Keratinocyte (primary cell): ENCODE data around the gene NIT2. TPM values are rescaled to one million over a fixed set of nuclear protein-coding genes. Genes with fewer than 3 reads are reported as not detected.

Source experiments
- DNase-seq: peaks from one replicate; pipeline ENCODE4 v3.0.0-alpha.2; 2011; ENCODE audit warnings: low read depth, missing footprints, low spot score
- FAIRE-seq: peaks from 2 replicates; lab custom pipeline; 2011; peaks lifted over from hg19 to GRCh38; lab: Jason Lieb, UNC
- H2AFZ ChIP-seq: 2 replicates; pipeline ENCODE4 v1.6.0; 2012; ENCODE audit warnings: low read length, control low read depth, inconsistent platforms; ENCODE audit not compliant: control insufficient read depth
- H3K27ac ChIP-seq: 2 replicates; pipeline ENCODE4 v1.5.1; 2011; ENCODE audit warnings: low read length; ENCODE audit not compliant: control insufficient read depth, insufficient read depth
- H3K27me3 ChIP-seq: 3 replicates; pipeline ENCODE4 v1.6.0; 2011; ENCODE audit warnings: low read length; ENCODE audit not compliant: control insufficient read depth, insufficient read depth; ENCODE audit errors: extremely low read depth
- H3K36me3 ChIP-seq, 2 experiments: 2 replicates in 1 of 2; 3 replicates in 1 of 2; pipeline ENCODE4 v1.5.1; 2011; ENCODE audit warnings: low read length in 2 of 2, mild to moderate bottlenecking in 1 of 2; ENCODE audit not compliant: control insufficient read depth in 2 of 2, insufficient read depth in 2 of 2; ENCODE audit errors: extremely low read depth in 1 of 2
- H3K4me1 ChIP-seq: 3 replicates; pipeline ENCODE4 v1.5.1; 2011; ENCODE audit warnings: low read length; ENCODE audit not compliant: control insufficient read depth, insufficient read depth; ENCODE audit errors: extremely low read depth
- H3K4me2 ChIP-seq: 3 replicates; pipeline ENCODE4 v1.6.0; 2011; ENCODE audit warnings: low read depth, low read length; ENCODE audit not compliant: control insufficient read depth, insufficient read depth; ENCODE audit errors: extremely low read depth
- H3K4me3 ChIP-seq, 3 experiments: fragments of 200-600 bp in 1 of 3; sonication (generic) in 1 of 3; 2 replicates in 2 of 3; 3 replicates in 1 of 3; pipeline ENCODE4 v1.5.1; 2011 to 2016; ENCODE audit warnings: low read length in 3 of 3, mild to moderate bottlenecking in 3 of 3, control low read depth in 2 of 3, inconsistent platforms in 1 of 3, low read depth in 1 of 3, mixed read lengths in 1 of 3, mixed run types in 1 of 3, moderate library complexity in 1 of 3; ENCODE audit not compliant: control insufficient read depth in 2 of 3, insufficient read depth in 2 of 3; ENCODE audit errors: extremely low read depth in 1 of 3
- H3K79me2 ChIP-seq: 2 replicates; pipeline ENCODE4 v1.6.0; 2012; ENCODE audit warnings: low read length; ENCODE audit not compliant: control insufficient read depth, insufficient read depth
- H3K9ac ChIP-seq: 3 replicates; pipeline ENCODE4 v1.6.0; 2011; ENCODE audit warnings: low read length; ENCODE audit not compliant: control insufficient read depth, insufficient read depth; ENCODE audit errors: extremely low read depth
- H3K9me1 ChIP-seq: 3 replicates; pipeline ENCODE4 v1.6.0; 2011; ENCODE audit warnings: low read length; ENCODE audit not compliant: control insufficient read depth, insufficient read depth; ENCODE audit errors: extremely low read depth
- H3K9me3 ChIP-seq: 2 replicates; pipeline ENCODE4 v1.5.1; 2012; ENCODE audit warnings: low read depth, low read length; ENCODE audit not compliant: control insufficient read depth
- H4K20me1 ChIP-seq: 3 replicates; pipeline ENCODE4 v1.6.0; 2011; ENCODE audit warnings: low read length; ENCODE audit not compliant: control insufficient read depth, insufficient read depth; ENCODE audit errors: extremely low read depth
- CTCF ChIP-seq, 3 experiments: IDR thresholded peaks in 1 of 3; conservative IDR thresholded peaks in 1 of 3; optimal IDR thresholded peaks in 1 of 3; 2 replicates in 2 of 3; 3 replicates in 1 of 3; pipeline versions ENCODE3 to v1.5.1; 2011; ENCODE audit warnings: low read length in 3 of 3, mild to moderate bottlenecking in 3 of 3, moderate library complexity in 2 of 3, control low read depth in 1 of 3, inconsistent platforms in 1 of 3; ENCODE audit not compliant: insufficient read depth in 2 of 3; ENCODE audit errors: extremely low read depth in 1 of 3
- EZH2 ChIP-seq: IDR thresholded peaks from one replicate; pipeline ENCODE4 v1.6.1; 2012; ENCODE audit warnings: inconsistent platforms, mild to moderate bottlenecking, low read length, moderate library complexity
- dilution Hi-C: fragments of 300-500 bp; cut with MboI; formaldehyde crosslinking; loops from one replicate; pipeline ENCODE4 v1.7.0; 2020; ENCODE audit warnings: low sequenced_read_pairs; ENCODE audit not compliant: extremely low pct_ligation_motif_present
- polyA plus RNA-seq, 5 experiments: library from polyadenylated mRNA; depleted of rRNA in 3 of 5; stranded (reverse) in 3 of 5; stranded (forward) in 1 of 5; unstranded in 1 of 5; fragments of >200 nt; gene quantifications; 1 replicate in 1 of 5; 2 replicates in 3 of 5; 3 replicates in 1 of 5; pipeline versions ENCODE4 v1.2.1 to v1.2.3, GENCODE V29; 2011 to 2012; ENCODE audit warnings: missing spikeins in 2 of 5, low read depth in 1 of 5, low replicate concordance in 1 of 5

Gene NIT2
- polyA plus RNA-seq, 1 donor (not counting 4 experiments of a cell fraction or from before 2014, with no cell fraction given) = 118 TPM

- TF ChIP-seq CTCF (optimal IDR thresholded peaks at IDR 0.05 in 1 of 3, IDR thresholded peaks at IDR 0.05 in 1 of 3, conservative IDR thresholded peaks at IDR 0.05 in 1 of 3; ENCODE audit: extremely low read depth in 1 of 3, insufficient read depth in 2 of 3, low read length in 3 of 3) (no peak), EZH2 (no peak)
- dilution Hi-C loops = no loop called here
- Histone ChIP-seq H3K36me3 (peaks cover 0 to 2% of the 10 kb centered on the region in 2 experiments), H3K27ac (no peak overlapping the region), H3K27me3 (no peaks in the 10 kb centered on the region), H3K9me3 (no peaks in the 10 kb centered on the region), H3K4me2 (no peak overlapping the region), H3K79me2 (peaks cover 97% of the 10 kb centered on the region), H2AFZ (no peak overlapping the region), H4K20me1 (peaks cover 4% of the 10 kb centered on the region), H3K4me1 (peaks cover 8% of the 10 kb centered on the region), H3K9ac (no peak overlapping the region), H3K9me1 (no peaks in the 10 kb centered on the region), H3K4me3 (no peak overlapping the region)
- FAIRE-seq (no peak), DNase-seq (no peak)
Measured at GRCh38 chr3:100395679-100396431, 61.3 kb downstream of the NIT2 start.

GRCh38 chr3:100396967-100397366 is 62.4 kb downstream of the NIT2 start:
- Histone ChIP-seq H3K4me3 (no peak overlapping the region), H3K9me3 (no peaks in the 10 kb centered on the region), H3K4me2 (no peak overlapping the region), H4K20me1 (peaks cover 4% of the 10 kb centered on the region), H3K36me3 (peaks cover 0 to 2% of the 10 kb centered on the region in 2 experiments), H3K9ac (no peak overlapping the region), H3K27me3 (no peaks in the 10 kb centered on the region), H3K9me1 (no peaks in the 10 kb centered on the region), H2AFZ (no peak overlapping the region), H3K27ac (no peak overlapping the region), H3K4me1 (peaks cover 8% of the 10 kb centered on the region), H3K79me2 (peaks cover 87% of the 10 kb centered on the region)
- dilution Hi-C loops = no loop called here
- no peak for DNase-seq
- no peak for FAIRE-seq
- TF ChIP-seq EZH2 (no peak), CTCF (optimal IDR thresholded peaks at IDR 0.05 in 1 of 3, IDR thresholded peaks at IDR 0.05 in 1 of 3, conservative IDR thresholded peaks at IDR 0.05 in 1 of 3; ENCODE audit: extremely low read depth in 1 of 3, insufficient read depth in 2 of 3, low read length in 3 of 3) (no peak)
